GM21381 (cell line): ENCODE measurements around the gene ACAA2.

Source experiments
- ATAC-seq: cut with Tn5 transposase; IDR thresholded peaks from one replicate; pipeline ENCODE4 v1.9.1; 2021; ENCODE audit warnings: mild to moderate bottlenecking, moderate library complexity; ENCODE audit not compliant: unreplicated experiment

The ACAA2 gene

GRCh38 chr18:49744376-49745008 is 68.8 kb downstream of the ACAA2 start:
- no peak for ATAC-seq

- no peak for ATAC-seq
Measured at GRCh38 chr18:49743117-49743567, 70.2 kb downstream of the ACAA2 start.

- ATAC-seq, result no peak
Measured at GRCh38 chr18:49742316-49743116, 70.8 kb downstream of the ACAA2 start.

- no peak for ATAC-seq
Measured at GRCh38 chr18:49739275-49739674, 74.1 kb downstream of the ACAA2 start.

- no peak for ATAC-seq
Measured at GRCh38 chr18:49738721-49739120, 74.6 kb downstream of the ACAA2 start.

- no peak for ATAC-seq
Measured at GRCh38 chr18:49734836-49735235, 78.5 kb downstream of the ACAA2 start.

GRCh38 chr18:49733896-49734585 is 79.3 kb downstream of the ACAA2 start:
- ATAC-seq, result no peak

GRCh38 chr18:49733321-49733720 is 80.0 kb downstream of the ACAA2 start:
- ATAC-seq, result no peak
